ENCODE measurements around the gene PTAFR. TPM values are rescaled to one million over a fixed set of nuclear protein-coding genes. Genes with fewer than 3 reads are reported as not detected.

Gene PTAFR
- total and polyA plus RNA-seq, 2 of the 8 experiments (the other 6 are each of a cell fraction or from before 2014, with no cell fraction given): 1.2 to 4.9 TPM

DNA sequence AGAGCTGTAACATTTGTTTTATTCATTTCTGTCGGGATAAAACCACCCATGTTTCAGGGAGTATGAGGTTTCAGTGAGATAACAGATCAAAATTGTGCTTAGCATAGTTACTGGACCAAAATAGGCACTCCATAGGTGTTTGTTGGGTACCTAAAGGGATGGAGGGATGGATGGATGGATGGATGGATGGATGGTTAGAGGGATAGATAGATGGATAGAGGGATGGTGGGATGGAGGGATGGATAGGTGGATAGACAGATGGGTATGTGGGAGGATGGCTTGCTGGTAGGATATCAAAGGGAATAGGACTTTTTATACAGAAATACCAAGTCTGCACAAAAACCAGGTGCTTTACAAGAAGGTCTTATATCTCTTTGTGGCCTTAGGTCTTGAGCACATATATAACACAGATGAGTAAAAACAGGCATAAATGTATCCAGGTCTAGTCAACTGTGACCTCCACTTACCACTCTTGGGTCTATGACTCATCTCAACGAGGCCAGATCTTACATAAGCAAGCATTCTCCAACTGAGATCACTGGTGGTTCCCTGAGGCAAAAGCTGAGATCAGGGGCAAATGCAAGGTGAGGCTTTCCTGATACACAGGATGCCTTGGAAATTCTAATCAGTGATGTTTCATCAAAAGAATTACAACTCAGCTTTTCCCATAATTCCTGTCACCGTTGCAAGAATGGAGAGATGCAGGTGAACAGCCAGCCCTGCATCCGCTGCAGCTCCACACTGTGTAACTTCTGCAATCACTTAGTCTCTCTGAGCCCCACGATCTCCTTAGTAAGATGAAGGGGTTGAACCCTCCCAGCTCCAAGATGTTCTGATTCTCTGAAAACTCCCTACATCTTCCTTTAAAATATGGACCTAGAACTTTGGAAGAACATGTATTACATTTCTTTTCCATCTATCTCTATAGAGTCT is 32.0 kb downstream of the PTAFR start (continued):
- no peak for TF ChIP-seq TCF12 (IDR thresholded peaks at IDR 0.05; ENCODE audit: low read depth, low read length)
- TF ChIP-seq SIX5 (IDR thresholded peaks at IDR 0.05; ENCODE audit: low read depth, low read length): no peak
- no peak for TF ChIP-seq CREB1 (IDR thresholded peaks at IDR 0.05)
- TF ChIP-seq, protein P1, sequence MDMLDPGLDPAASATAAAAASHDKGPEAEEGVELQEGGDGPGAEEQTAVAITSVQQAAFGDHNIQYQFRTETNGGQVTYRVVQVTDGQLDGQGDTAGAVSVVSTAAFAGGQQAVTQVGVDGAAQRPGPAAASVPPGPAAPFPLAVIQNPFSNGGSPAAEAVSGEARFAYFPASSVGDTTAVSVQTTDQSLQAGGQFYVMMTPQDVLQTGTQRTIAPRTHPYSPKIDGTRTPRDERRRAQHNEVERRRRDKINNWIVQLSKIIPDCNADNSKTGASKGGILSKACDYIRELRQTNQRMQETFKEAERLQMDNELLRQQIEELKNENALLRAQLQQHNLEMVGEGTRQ (IDR thresholded peaks at IDR 0.05; ENCODE audit: low read length): no peak
